ENCODE data around the gene NEDD4L. TPM values are rescaled to one million over a fixed set of nuclear protein-coding genes. Genes with fewer than 3 reads are reported as not detected.

Gene NEDD4L
- total and polyA plus RNA-seq, 2 donors (not counting 1 experiment from before 2014, with no cell fraction given) = 10.3 to 25.7 TPM

- Histone ChIP-seq H3K4me1 (ENCODE audit: control insufficient read depth in 2 of 2, insufficient read depth in 2 of 2, low read length in 2 of 2) (peaks cover 10 to 12% of the 10 kb centered on the region in 2 donors), H4K20me1 (ENCODE audit: control insufficient read depth, insufficient read depth, low read length, poor library complexity, severe bottlenecking) (no peaks in the 10 kb centered on the region), H3K79me2 (ENCODE audit: control insufficient read depth, insufficient read depth, low read length) (no peaks in the 10 kb centered on the region), H3K4me2 (replicated peaks; ENCODE audit: low read depth, low read length, poor library complexity, severe bottlenecking) (no peak overlapping the region), H2AFZ (ENCODE audit: insufficient read depth, low read depth, low read length, poor library complexity, severe bottlenecking) (no peak overlapping the region), H3K27ac (ENCODE audit: low read length in 2 of 2) (no peak overlapping the region), H3K9ac (ENCODE audit: low read length) (no peak overlapping the region), H3K36me3 (replicated peaks in 1 of 2; ENCODE audit: control extremely low read depth in 1 of 2, control insufficient read depth in 1 of 2, extremely low read depth in 1 of 2, insufficient read depth in 2 of 2, low read length in 1 of 2) (no peaks in the 10 kb centered on the region), H3K4me3 (ENCODE audit: control extremely low read depth in 1 of 5, extremely low read depth in 1 of 5, insufficient read depth in 1 of 5, low read depth in 2 of 5, low read length in 4 of 5) (no peak overlapping the region), H3K9me3 (ENCODE audit: control extremely low read depth in 1 of 3, control insufficient read depth in 2 of 3, insufficient read depth in 1 of 3, low read length in 2 of 3) (peaks cover 0 to 2% (median 0%) of the 10 kb centered on the region in 3 donors), H3K27me3 (replicated peaks in 1 of 4; ENCODE audit: control extremely low read depth in 1 of 4, control insufficient read depth in 3 of 4, insufficient read depth in 4 of 4, low read length in 3 of 4) (no peaks in the 10 kb centered on the region)
- Mint-ChIP-seq H3K4me1 (peaks cover 40% of the 10 kb centered on the region), H3K9me3 (ENCODE audit: insufficient read depth) (peaks cover 2% of the 10 kb centered on the region), H3K27ac (no peak overlapping the region), H3K4me3 (no peak overlapping the region), H3K27me3 (no peaks in the 10 kb centered on the region)
- ChIA-PET CTCF (no interaction called here), POLR2A (no interaction called here)
- WGBS (ENCODE audit: insufficient coverage) = 95% methylated on average over 2 of the region's 5 CpGs
- ATAC-seq (ENCODE audit: low read depth) = no peak
- DNase-seq = no peak
- intact Hi-C loops (cut with micrococcal nuclease) = no loop called here
- TF ChIP-seq EZH2 (IDR thresholded peaks at IDR 0.05; ENCODE audit: borderline replicate concordance, insufficient read depth, low read depth, low read length, poor library complexity, severe bottlenecking) (no peak), CTCF (IDR thresholded peaks at IDR 0.05) (no peak)
Observed at GRCh38 chr18:58229162-58229561, 185.1 kb downstream of the NEDD4L start.

- ChIA-PET POLR2A (no interaction called here), CTCF (no interaction called here)
- no peaks in the 10 kb centered on the region for H3K27me3 Mint-ChIP-seq
- H3K9me3 Mint-ChIP-seq (ENCODE audit: insufficient read depth) = peaks cover 2% of the 10 kb centered on the region
- no peak overlapping the region for H3K4me2 ChIP-seq (replicated peaks; ENCODE audit: low read depth, low read length, poor library complexity, severe bottlenecking)
- H4K20me1 ChIP-seq (ENCODE audit: control insufficient read depth, insufficient read depth, low read length, poor library complexity, severe bottlenecking) = no peaks in the 10 kb centered on the region
- H3K27ac Mint-ChIP-seq = peak overlapping the region; percentile 2
- no peaks in the 10 kb centered on the region for H3K27me3 ChIP-seq (replicated peaks in 1 of 4; ENCODE audit: control extremely low read depth in 1 of 4, control insufficient read depth in 3 of 4, insufficient read depth in 4 of 4, low read length in 3 of 4)
- TF ChIP-seq CTCF (IDR thresholded peaks at IDR 0.05) (no peak), EZH2 (IDR thresholded peaks at IDR 0.05; ENCODE audit: borderline replicate concordance, insufficient read depth, low read depth, low read length, poor library complexity, severe bottlenecking) (no peak)
- H3K9me3 ChIP-seq (ENCODE audit: control extremely low read depth in 1 of 3, control insufficient read depth in 2 of 3, insufficient read depth in 1 of 3, low read length in 2 of 3) = peaks cover 0 to 2% (median 0%) of the 10 kb centered on the region in 3 donors
- intact Hi-C loops (cut with micrococcal nuclease) = no loop called here
- 81% methylated on average over 4 of the region's 8 CpGs for WGBS (ENCODE audit: insufficient coverage)
- H3K4me1 Mint-ChIP-seq = peaks cover 27% of the 10 kb centered on the region
- H3K4me3 ChIP-seq (ENCODE audit: control extremely low read depth in 1 of 5, extremely low read depth in 1 of 5, insufficient read depth in 1 of 5, low read depth in 2 of 5, low read length in 4 of 5) = no peak overlapping the region
- H3K27ac ChIP-seq (ENCODE audit: low read length in 2 of 2) = no peak overlapping the region
- H3K9ac ChIP-seq (ENCODE audit: low read length) = no peak overlapping the region
- peak overlapping the region; percentile 27 for H3K4me3 Mint-ChIP-seq
- ATAC-seq (ENCODE audit: low read depth) (no peak), DNase-seq (no peak)
- H2AFZ ChIP-seq (ENCODE audit: insufficient read depth, low read depth, low read length, poor library complexity, severe bottlenecking) = no peak overlapping the region
- H3K79me2 ChIP-seq (ENCODE audit: control insufficient read depth, insufficient read depth, low read length) = no peaks in the 10 kb centered on the region
- H3K36me3 ChIP-seq (replicated peaks in 1 of 2; ENCODE audit: control extremely low read depth in 1 of 2, control insufficient read depth in 1 of 2, extremely low read depth in 1 of 2, insufficient read depth in 2 of 2, low read length in 1 of 2) = no peaks in the 10 kb centered on the region
- peaks cover under 1% of the 10 kb centered on the region in 2 donors for H3K4me1 ChIP-seq (ENCODE audit: control insufficient read depth in 2 of 2, insufficient read depth in 2 of 2, low read length in 2 of 2)
Observed at GRCh38 chr18:58230438-58231179, 186.6 kb downstream of the NEDD4L start.

Measured in B cell (primary cell).